ENCODE data around the gene KBTBD8. TPM values are rescaled to one million over a fixed set of nuclear protein-coding genes. Genes with fewer than 3 reads are reported as not detected.

The KBTBD8 gene
- total RNA-seq, 4 donors from 2014 or later: 0.84 to 3.1 (median 1.6) TPM

DNA sequence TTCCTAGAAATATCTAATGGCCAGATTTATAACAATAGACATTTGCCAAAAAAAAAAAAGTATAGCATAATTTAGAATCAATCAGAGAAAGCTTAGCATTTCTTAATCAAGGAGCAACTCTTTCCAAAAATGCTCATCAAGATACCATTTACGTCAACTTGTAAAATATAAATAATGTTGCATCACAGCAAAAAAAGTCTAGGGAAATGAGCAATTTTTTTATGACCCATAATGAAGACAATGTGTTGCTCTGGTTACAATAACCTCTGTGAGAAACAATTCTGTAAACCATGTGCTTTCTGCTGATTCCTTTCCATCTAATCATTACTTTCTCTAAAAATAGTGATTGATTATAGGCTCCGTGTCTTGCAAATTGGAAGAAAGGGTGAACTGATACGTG is 36.3 kb downstream of the KBTBD8 start:
- no peak for DNase-seq (ENCODE audit: low spot score)
- no peak for ATAC-seq (ENCODE audit: low FRiP score)
- TF ChIP-seq, protein P1, sequence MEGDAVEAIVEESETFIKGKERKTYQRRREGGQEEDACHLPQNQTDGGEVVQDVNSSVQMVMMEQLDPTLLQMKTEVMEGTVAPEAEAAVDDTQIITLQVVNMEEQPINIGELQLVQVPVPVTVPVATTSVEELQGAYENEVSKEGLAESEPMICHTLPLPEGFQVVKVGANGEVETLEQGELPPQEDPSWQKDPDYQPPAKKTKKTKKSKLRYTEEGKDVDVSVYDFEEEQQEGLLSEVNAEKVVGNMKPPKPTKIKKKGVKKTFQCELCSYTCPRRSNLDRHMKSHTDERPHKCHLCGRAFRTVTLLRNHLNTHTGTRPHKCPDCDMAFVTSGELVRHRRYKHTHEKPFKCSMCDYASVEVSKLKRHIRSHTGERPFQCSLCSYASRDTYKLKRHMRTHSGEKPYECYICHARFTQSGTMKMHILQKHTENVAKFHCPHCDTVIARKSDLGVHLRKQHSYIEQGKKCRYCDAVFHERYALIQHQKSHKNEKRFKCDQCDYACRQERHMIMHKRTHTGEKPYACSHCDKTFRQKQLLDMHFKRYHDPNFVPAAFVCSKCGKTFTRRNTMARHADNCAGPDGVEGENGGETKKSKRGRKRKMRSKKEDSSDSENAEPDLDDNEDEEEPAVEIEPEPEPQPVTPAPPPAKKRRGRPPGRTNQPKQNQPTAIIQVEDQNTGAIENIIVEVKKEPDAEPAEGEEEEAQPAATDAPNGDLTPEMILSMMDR (IDR thresholded peaks at IDR 0.05): no peak

DNA sequence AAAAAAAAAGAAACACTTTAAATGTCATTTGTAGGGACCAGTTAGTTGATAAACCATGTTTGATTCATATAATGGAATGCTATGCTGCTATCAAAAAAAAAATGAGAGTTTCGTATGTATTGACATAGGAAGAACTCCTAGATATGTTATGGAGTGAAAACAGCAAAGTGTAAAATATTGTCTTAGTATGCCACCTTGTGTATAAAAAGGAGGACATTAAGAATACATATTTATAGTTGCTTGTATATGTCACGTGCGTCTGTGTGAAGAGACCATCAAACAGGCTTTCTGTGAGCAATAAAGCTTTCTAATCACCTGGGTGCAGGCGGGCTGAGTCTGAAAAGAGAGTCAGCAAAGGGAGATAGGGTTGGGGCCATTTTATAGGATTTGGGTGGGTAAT is 39.5 kb downstream of the KBTBD8 start:
- TF ChIP-seq, protein P1 (IDR thresholded peaks at IDR 0.05): no peak
- no peak for DNase-seq (ENCODE audit: low spot score)

DNA sequence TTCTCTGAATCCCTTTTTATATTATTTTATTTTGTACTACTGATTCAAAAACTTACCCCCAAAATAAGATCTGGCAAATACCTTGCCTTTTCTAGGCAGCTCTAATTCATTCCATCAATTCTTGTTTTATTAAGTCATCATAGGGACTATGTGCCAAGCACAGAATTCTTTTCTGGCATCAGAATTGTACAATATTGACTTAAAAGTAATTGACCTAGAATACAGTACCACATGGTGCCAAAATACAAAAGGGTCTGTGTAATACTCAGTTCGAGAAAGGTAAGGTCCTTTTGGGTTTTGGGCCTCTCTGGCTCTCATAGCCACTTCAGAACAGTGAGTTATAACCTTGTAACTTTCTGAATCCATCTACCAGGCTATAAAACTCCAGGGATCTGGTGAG is 46.2 kb downstream of the KBTBD8 start:
- DNase-seq (ENCODE audit: low spot score) (no peak), ATAC-seq (ENCODE audit: low FRiP score) (no peak)
- TF ChIP-seq, protein P1 (IDR thresholded peaks at IDR 0.05): no peak

More for the DNA sequence above, 39.5 kb downstream of the KBTBD8 start:
- no peak for ATAC-seq (ENCODE audit: low FRiP score)

DNA sequence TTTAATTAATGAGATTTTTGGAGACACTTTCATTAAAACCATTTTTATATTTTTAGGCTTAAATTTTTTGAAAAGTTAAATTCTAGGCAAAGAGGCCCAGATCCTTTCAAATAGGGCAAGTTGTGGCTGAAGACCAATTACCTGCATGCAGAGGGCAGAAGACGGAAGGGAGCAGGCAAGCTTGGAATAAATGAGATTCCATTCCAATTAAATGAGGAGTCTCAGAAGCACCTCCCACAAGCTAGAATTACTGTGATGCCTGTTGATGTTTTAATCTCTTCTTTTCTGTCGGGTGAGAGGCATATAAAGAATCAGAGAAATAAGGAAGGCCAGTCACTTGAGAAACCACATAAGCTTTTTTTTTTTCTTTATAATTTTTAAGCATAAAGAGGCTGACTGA is 46.8 kb downstream of the KBTBD8 start:
- DNase-seq (ENCODE audit: low spot score) (no peak), ATAC-seq (ENCODE audit: low FRiP score) (no peak)
- TF ChIP-seq, protein P1 (IDR thresholded peaks at IDR 0.05): no peak

DNA sequence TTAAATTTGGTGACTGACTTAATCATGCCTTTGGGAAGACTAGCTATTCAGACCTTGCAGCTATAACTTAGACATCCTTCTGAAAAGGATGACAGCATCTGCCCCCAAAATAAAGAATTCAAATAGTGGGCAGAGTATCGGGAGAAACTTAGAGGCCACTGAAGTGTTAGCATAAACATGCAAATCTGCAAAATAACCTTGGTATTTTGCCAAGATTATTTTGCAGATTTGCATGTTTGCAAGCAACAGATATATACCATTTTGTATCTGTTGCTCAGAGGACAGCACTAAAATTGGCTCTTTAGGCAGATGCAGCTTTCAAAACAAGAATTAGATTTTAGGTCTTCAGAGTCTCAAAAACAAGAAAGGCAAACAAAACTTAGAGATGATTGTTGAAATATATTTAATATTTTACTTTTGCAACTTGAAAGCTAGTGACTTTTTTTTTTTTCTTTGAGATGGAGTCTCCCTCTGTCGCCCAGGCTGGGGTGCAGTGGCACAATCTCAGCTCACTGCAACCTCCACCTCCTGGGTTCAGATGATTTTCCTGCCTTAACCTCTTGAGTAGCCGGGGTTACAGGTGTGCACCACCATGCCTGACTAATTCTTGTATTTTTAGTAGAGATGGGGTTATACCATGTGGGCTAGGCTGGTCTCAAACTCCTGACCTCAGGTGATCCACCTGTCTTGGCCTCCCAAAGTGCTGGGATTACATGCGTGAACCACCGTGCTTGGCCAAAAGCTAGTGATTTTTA is 47.8 kb downstream of the KBTBD8 start:
- ATAC-seq (ENCODE audit: low FRiP score) (no peak), DNase-seq (ENCODE audit: low spot score) (no peak)
- TF ChIP-seq, protein P1 (IDR thresholded peaks at IDR 0.05): no peak

DNA sequence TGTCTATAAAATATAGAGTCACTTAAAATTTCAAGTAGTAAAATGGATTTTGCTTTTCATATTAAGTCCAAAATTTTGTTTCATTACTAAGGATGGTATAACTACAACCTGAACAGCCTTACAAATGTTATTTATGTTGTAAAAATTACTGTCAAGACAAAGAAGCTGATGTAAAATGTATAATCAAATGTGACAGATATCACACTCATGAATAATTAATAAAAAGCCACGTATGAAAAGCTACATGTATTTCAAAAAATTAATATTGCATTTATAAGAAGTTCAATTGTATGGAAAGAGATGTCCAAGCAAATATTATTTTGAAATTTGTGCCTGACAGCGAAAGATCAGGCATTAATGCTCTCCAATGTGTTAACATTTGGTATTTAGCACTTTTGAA is 48.9 kb downstream of the KBTBD8 start:
- TF ChIP-seq, protein P1 (IDR thresholded peaks at IDR 0.05): no peak
- DNase-seq (ENCODE audit: low spot score) (no peak), ATAC-seq (ENCODE audit: low FRiP score) (no peak)

DNA sequence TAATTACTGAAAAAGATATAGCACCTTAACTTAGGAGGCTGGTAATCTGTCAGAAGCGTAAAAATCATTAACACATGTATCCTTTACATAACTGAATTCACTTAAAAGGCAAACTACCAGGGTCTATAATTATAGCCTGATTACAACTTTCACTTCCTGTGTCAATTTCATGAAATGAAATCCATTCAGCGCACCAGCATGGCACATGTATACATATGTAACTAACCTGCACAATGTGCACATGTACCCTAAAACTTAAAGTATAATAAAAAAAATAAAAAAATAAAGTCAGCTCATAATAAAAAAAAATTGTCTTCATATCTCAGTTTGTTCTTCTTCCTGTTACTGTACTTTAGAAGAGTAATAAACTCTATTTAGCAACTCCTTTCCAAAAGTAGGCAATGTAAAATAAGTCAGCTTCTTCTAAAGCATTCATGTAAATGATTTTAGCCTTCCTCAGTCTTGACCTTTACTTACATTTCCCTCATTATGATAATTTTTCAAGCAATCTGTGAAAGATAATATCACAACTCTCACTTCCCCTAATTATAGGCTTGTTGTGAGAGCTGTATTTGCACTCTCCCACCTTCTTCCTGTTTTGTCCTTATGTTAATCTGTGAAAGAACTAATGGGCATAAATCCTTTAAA is 50.1 kb downstream of the KBTBD8 start:
- no peak for DNase-seq (ENCODE audit: low spot score)
- TF ChIP-seq, protein P1 (IDR thresholded peaks at IDR 0.05): no peak
- ATAC-seq (ENCODE audit: low FRiP score): no peak

All from omental fat pad (tissue), 4 donors.